Mononuclear cell (primary cell): ENCODE results near the gene DIPK1B. TPM values are rescaled to one million over a fixed set of nuclear protein-coding genes. Genes with fewer than 3 reads are reported as not detected.

ENCODE experiments used
- H3K27me3 ChIP-seq: 2 replicates; pipeline ENCODE4 v1.6.0; 2011; ENCODE audit warnings: low read length, control low read depth; ENCODE audit not compliant: insufficient read depth
- H3K4me1 ChIP-seq: 2 replicates; pipeline ENCODE4 v1.5.1; 2011; ENCODE audit warnings: mild to moderate bottlenecking, low read length, control low read depth; ENCODE audit not compliant: insufficient read depth
- H3K4me3 ChIP-seq: 2 replicates; pipeline ENCODE4 v1.5.1; 2011; ENCODE audit warnings: mild to moderate bottlenecking, low read length, moderate library complexity
- H3K9me3 ChIP-seq: 2 replicates; pipeline ENCODE4 v1.5.1; 2011; ENCODE audit warnings: low read depth, mild to moderate bottlenecking, control low read depth, low read length
- total RNA-seq: library from RNA; depleted of rRNA; stranded (reverse); fragments of >200 nt; gene quantifications from one replicate; pipeline ENCODE4 v1.2.3, GENCODE V29; 2012

The DIPK1B gene
- total RNA-seq, 1 donor, result 2.7 TPM

- Histone ChIP-seq H3K27me3 (peaks cover 9% of the 10 kb centered on the region), H3K4me3 (no peak overlapping the region), H3K9me3 (no peaks in the 10 kb centered on the region), H3K4me1 (no peaks in the 10 kb centered on the region)
These were observed 41.7 kb upstream of the DIPK1B start for GRCh38 chr9:136670576-136671253.

GRCh38 chr9:136671254-136671614 is 41.1 kb upstream of the DIPK1B start:
- Histone ChIP-seq H3K9me3 (no peaks in the 10 kb centered on the region), H3K4me1 (no peaks in the 10 kb centered on the region), H3K4me3 (no peak overlapping the region), H3K27me3 (peaks cover 9% of the 10 kb centered on the region)

GRCh38 chr9:136671646-136672430 is 40.5 kb upstream of the DIPK1B start:
- Histone ChIP-seq H3K27me3 (peaks cover 8% of the 10 kb centered on the region), H3K4me3 (no peak overlapping the region), H3K9me3 (no peaks in the 10 kb centered on the region), H3K4me1 (no peaks in the 10 kb centered on the region)

- H3K4me1 ChIP-seq, result no peaks in the 10 kb centered on the region
- H3K4me3 ChIP-seq, result no peak overlapping the region
- H3K27me3 ChIP-seq, result peaks cover under 1% of the 10 kb centered on the region
- no peaks in the 10 kb centered on the region for H3K9me3 ChIP-seq
These were observed 39.8 kb upstream of the DIPK1B start for GRCh38 chr9:136672431-136673087.

GRCh38 chr9:136673088-136673974 is 39.0 kb upstream of the DIPK1B start:
- Histone ChIP-seq H3K4me3 (no peak overlapping the region), H3K27me3 (no peaks in the 10 kb centered on the region), H3K4me1 (peaks cover 3% of the 10 kb centered on the region), H3K9me3 (no peaks in the 10 kb centered on the region)

GRCh38 chr9:136673975-136674785 is 38.2 kb upstream of the DIPK1B start:
- no peaks in the 10 kb centered on the region for H3K9me3 ChIP-seq
- no peaks in the 10 kb centered on the region for H3K27me3 ChIP-seq
- no peak overlapping the region for H3K4me3 ChIP-seq
- H3K4me1 ChIP-seq, result peaks cover 12% of the 10 kb centered on the region

GRCh38 chr9:136674786-136675349 is 37.5 kb upstream of the DIPK1B start:
- no peaks in the 10 kb centered on the region for H3K27me3 ChIP-seq
- peaks cover 19% of the 10 kb centered on the region for H3K4me1 ChIP-seq
- H3K9me3 ChIP-seq, result no peaks in the 10 kb centered on the region
- H3K4me3 ChIP-seq, result no peak overlapping the region

- Histone ChIP-seq H3K4me3 (no peak overlapping the region), H3K9me3 (no peaks in the 10 kb centered on the region), H3K27me3 (no peaks in the 10 kb centered on the region), H3K4me1 (peaks cover 21% of the 10 kb centered on the region)
These were observed 36.7 kb upstream of the DIPK1B start for GRCh38 chr9:136675477-136676296.

- no peaks in the 10 kb centered on the region for H3K27me3 ChIP-seq
- peaks cover 21% of the 10 kb centered on the region for H3K4me1 ChIP-seq
- no peaks in the 10 kb centered on the region for H3K9me3 ChIP-seq
- no peak overlapping the region for H3K4me3 ChIP-seq
These were observed 36.0 kb upstream of the DIPK1B start for GRCh38 chr9:136676297-136676794.

- no peak overlapping the region for H3K4me3 ChIP-seq
- peaks cover 21% of the 10 kb centered on the region for H3K4me1 ChIP-seq
- no peaks in the 10 kb centered on the region for H3K9me3 ChIP-seq
- no peaks in the 10 kb centered on the region for H3K27me3 ChIP-seq
These were observed 35.3 kb upstream of the DIPK1B start for GRCh38 chr9:136676920-136677686.

- Histone ChIP-seq H3K27me3 (no peaks in the 10 kb centered on the region), H3K4me3 (no peak overlapping the region), H3K9me3 (no peaks in the 10 kb centered on the region), H3K4me1 (peaks cover 21% of the 10 kb centered on the region)
These were observed 34.3 kb upstream of the DIPK1B start for GRCh38 chr9:136678034-136678433.

- no peaks in the 10 kb centered on the region for H3K9me3 ChIP-seq
- no peak overlapping the region for H3K4me3 ChIP-seq
- H3K4me1 ChIP-seq, result peaks cover 21% of the 10 kb centered on the region
- no peaks in the 10 kb centered on the region for H3K27me3 ChIP-seq
These were observed 33.7 kb upstream of the DIPK1B start for GRCh38 chr9:136678624-136679023.
